ENCODE results near the gene OR8B8.
A peak's percentile ranks its signal among the peaks of the same experiment; 100 is the strongest.

The OR8B8 gene

GRCh38 chr11:124445646-124446150 is at the start of gene OR8B8:
Gene OR8B8, minus strand, starts transcription at chr11:124445696. Its CDS starts 4,611 bp downstream, at chr11:124441085.
- Mint-ChIP-seq H3K4me1 (no peaks in the 10 kb centered on the region), H3K4me3 (no peak within 1 kb of the TSS), H3K27me3 (peaks cover 4% of the 10 kb centered on the region), H3K36me3 (ENCODE audit: low read depth) (no peaks in the 10 kb centered on the region), H3K27ac (no peak within 1 kb of the TSS), H3K9me3 (no peaks in the 10 kb centered on the region)
- no peak for ATAC-seq
- DNase-seq: no peak

GRCh38 chr11:124493016-124493655 is 47.6 kb upstream of the OR8B8 start:
- DNase-seq (no peak), ATAC-seq (no peak)
- Mint-ChIP-seq H3K4me3 (no peak overlapping the region), H3K36me3 (ENCODE audit: low read depth) (no peaks in the 10 kb centered on the region), H3K4me1 (no peaks in the 10 kb centered on the region), H3K9me3 (peaks cover 4% of the 10 kb centered on the region), H3K27me3 (peaks cover 3% of the 10 kb centered on the region), H3K27ac (no peak overlapping the region)

DNA sequence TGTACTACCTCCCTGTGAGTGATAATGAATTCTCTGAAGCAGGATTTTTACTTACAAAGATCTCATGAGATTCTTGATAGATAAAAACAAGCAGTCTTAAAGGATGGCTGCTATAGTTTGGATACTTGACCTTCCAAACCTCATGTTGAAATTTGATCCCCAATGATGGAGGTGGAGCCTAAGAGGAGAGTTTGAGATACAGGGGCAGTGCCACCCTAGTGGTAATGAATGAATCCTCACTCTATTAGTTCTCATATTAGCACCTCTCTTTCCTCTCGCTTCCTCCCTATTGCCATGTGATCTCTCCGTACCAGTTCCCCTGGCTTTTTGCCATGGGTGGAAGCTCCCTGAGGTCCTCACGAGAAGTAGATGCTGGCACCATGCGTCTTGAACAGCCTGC is 37.9 kb upstream of the OR8B8 start:
- Mint-ChIP-seq H3K4me3 (no peak overlapping the region), H3K9me3 (peaks cover 5% of the 10 kb centered on the region), H3K27me3 (peaks cover 33% of the 10 kb centered on the region), H3K36me3 (ENCODE audit: low read depth) (no peaks in the 10 kb centered on the region), H3K4me1 (peaks cover 9% of the 10 kb centered on the region), H3K27ac (no peak overlapping the region)
- no peak for DNase-seq
- ATAC-seq: no peak

- ATAC-seq (no peak), DNase-seq (no peak)
- Mint-ChIP-seq H3K9me3 (peaks cover 5% of the 10 kb centered on the region), H3K27ac (no peak overlapping the region), H3K4me1 (peaks cover 9% of the 10 kb centered on the region), H3K27me3 (peaks cover 33% of the 10 kb centered on the region), H3K36me3 (ENCODE audit: low read depth) (no peaks in the 10 kb centered on the region), H3K4me3 (no peak overlapping the region)
Measured at GRCh38 chr11:124482362-124483147, 37.1 kb upstream of the OR8B8 start.

GRCh38 chr11:124481365-124482323 is 36.1 kb upstream of the OR8B8 start:
- Mint-ChIP-seq H3K27me3 (peaks cover 30% of the 10 kb centered on the region), H3K27ac (no peak overlapping the region), H3K4me1 (peaks cover 9% of the 10 kb centered on the region), H3K4me3 (peak overlapping the region; percentile 44), H3K36me3 (ENCODE audit: low read depth) (no peaks in the 10 kb centered on the region), H3K9me3 (peaks cover under 1% of the 10 kb centered on the region)
- DNase-seq: no peak
- peak; percentile 49 for ATAC-seq

DNA sequence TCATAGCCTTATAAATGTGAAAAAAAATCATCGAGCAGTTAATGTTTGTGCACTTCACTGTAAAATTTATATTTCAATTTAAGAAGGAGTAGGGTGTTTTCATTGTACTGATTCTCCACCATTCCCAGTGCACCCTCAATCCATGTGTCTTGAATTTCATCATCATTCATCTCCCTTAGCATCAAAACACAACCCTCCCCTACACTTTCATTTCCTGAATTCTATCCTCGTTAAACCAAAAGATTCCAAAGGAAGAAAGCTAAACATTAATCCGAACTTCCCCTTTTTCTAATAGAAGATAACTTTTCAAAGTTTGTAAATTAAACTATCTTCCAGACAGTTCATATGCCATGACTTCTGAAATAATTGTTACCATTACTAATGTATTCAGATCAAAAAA is 34.1 kb upstream of the OR8B8 start:
- H3K4me3 Mint-ChIP-seq: no peak overlapping the region
- ATAC-seq (no peak), DNase-seq (no peak)
- no peak overlapping the region for H3K27ac Mint-ChIP-seq
- H3K4me1 Mint-ChIP-seq: peaks cover 9% of the 10 kb centered on the region
- no peaks in the 10 kb centered on the region for H3K9me3 Mint-ChIP-seq
- peaks cover 31% of the 10 kb centered on the region for H3K27me3 Mint-ChIP-seq
- no peaks in the 10 kb centered on the region for H3K36me3 Mint-ChIP-seq (ENCODE audit: low read depth)

- Mint-ChIP-seq H3K9me3 (no peaks in the 10 kb centered on the region), H3K27me3 (peaks cover 7% of the 10 kb centered on the region), H3K4me1 (no peaks in the 10 kb centered on the region), H3K36me3 (ENCODE audit: low read depth) (no peaks in the 10 kb centered on the region), H3K27ac (no peak overlapping the region), H3K4me3 (no peak overlapping the region)
- DNase-seq: no peak
- no peak for ATAC-seq
Measured at GRCh38 chr11:124475265-124475664, 29.8 kb upstream of the OR8B8 start.

GRCh38 chr11:124474779-124475178 is 29.3 kb upstream of the OR8B8 start:
- Mint-ChIP-seq H3K4me3 (no peak overlapping the region), H3K27me3 (peaks cover 7% of the 10 kb centered on the region), H3K9me3 (no peaks in the 10 kb centered on the region), H3K36me3 (ENCODE audit: low read depth) (no peaks in the 10 kb centered on the region), H3K27ac (no peak overlapping the region), H3K4me1 (no peaks in the 10 kb centered on the region)
- no peak for ATAC-seq
- DNase-seq: no peak

DNA sequence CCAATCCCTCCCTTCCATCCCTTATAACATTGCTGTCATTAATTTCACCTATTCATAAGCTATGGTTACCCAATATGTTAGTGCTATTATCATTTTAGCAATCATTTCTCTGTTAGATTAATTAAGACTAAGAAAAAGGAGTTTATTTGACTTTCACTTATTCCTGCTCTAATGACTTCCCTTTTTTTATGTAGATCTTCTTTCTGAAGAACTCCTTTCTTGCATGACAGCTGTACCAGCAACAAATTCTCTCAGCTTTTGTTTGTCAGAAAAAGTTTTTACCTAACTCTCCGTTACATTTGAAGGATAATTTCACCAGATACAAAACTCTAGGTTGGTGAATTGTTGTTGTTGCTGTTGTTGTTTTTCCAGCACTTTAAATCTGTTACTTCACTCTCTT is 28.6 kb upstream of the OR8B8 start:
- DNase-seq (no peak), ATAC-seq (no peak)
- Mint-ChIP-seq H3K27me3 (peaks cover 7% of the 10 kb centered on the region), H3K9me3 (no peaks in the 10 kb centered on the region), H3K4me3 (no peak overlapping the region), H3K36me3 (ENCODE audit: low read depth) (no peaks in the 10 kb centered on the region), H3K27ac (no peak overlapping the region), H3K4me1 (no peaks in the 10 kb centered on the region)

DNA sequence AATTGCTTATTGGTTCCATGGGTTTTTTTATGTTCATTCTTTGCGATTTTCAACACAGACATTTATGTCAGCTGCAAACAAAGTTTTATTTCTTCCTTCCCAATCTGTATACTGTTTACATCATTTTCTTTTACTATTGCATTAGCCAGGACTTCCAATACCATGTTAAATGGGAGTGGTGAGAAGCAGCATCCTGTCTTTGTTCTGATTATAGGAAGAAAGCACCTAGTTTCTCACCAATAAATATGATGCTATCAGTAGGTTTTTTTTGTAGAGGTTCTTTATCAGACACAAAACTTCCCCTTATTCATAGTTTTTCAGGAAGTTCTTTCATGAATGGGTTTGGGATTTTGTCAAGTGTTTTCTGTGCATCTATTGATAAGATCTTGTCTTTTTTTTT is 28.0 kb upstream of the OR8B8 start:
- peaks cover 7% of the 10 kb centered on the region for H3K27me3 Mint-ChIP-seq
- no peaks in the 10 kb centered on the region for H3K36me3 Mint-ChIP-seq (ENCODE audit: low read depth)
- H3K27ac Mint-ChIP-seq: no peak overlapping the region
- H3K9me3 Mint-ChIP-seq: no peaks in the 10 kb centered on the region
- no peaks in the 10 kb centered on the region for H3K4me1 Mint-ChIP-seq
- no peak for ATAC-seq
- DNase-seq: no peak
- no peak overlapping the region for H3K4me3 Mint-ChIP-seq

- H3K9me3 Mint-ChIP-seq: no peaks in the 10 kb centered on the region
- DNase-seq (no peak), ATAC-seq (no peak)
- H3K27me3 Mint-ChIP-seq: peaks cover 5% of the 10 kb centered on the region
- no peak overlapping the region for H3K4me3 Mint-ChIP-seq
- H3K36me3 Mint-ChIP-seq (ENCODE audit: low read depth): no peaks in the 10 kb centered on the region
- H3K27ac Mint-ChIP-seq: no peak overlapping the region
- no peaks in the 10 kb centered on the region for H3K4me1 Mint-ChIP-seq
Measured at GRCh38 chr11:124470561-124471227, 25.2 kb upstream of the OR8B8 start.

DNA sequence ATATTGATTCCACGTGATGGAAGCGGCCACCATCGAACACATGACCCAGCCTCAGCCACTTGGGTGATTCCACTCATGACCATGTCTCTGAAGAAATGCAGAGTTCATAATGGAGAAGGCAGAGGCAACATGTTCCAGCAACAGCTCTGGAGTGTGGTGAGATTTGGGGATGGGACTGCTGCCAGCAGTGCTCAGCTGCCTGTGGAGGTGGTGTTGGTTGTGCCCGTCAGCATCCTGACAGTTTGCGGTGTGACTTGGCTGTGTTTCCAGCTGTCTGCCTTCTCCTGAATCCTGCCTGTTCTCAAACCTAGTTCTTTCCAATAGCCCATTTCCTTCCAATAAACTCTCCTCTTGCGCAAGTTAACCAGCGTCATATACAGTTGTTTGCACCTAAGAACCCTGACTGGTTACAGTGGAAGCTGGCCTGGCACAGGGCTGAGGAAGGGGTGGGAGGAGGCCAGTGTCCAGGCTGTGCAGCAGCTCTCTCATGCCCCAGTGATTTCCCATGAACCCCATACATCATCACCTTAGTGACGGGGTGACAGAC is 22.0 kb upstream of the OR8B8 start:
- Mint-ChIP-seq H3K27me3 (peaks cover 5% of the 10 kb centered on the region), H3K9me3 (no peaks in the 10 kb centered on the region), H3K36me3 (ENCODE audit: low read depth) (no peaks in the 10 kb centered on the region), H3K4me1 (no peaks in the 10 kb centered on the region), H3K4me3 (no peak overlapping the region), H3K27ac (no peak overlapping the region)
- ATAC-seq (no peak), DNase-seq (no peak)

GRCh38 chr11:124465368-124465767 is 19.9 kb upstream of the OR8B8 start:
- no peak for DNase-seq
- H3K27me3 Mint-ChIP-seq: peaks cover 5% of the 10 kb centered on the region
- no peaks in the 10 kb centered on the region for H3K36me3 Mint-ChIP-seq (ENCODE audit: low read depth)
- H3K9me3 Mint-ChIP-seq: no peaks in the 10 kb centered on the region
- H3K27ac Mint-ChIP-seq: no peak overlapping the region
- H3K4me3 Mint-ChIP-seq: no peak overlapping the region
- ATAC-seq: no peak
- no peaks in the 10 kb centered on the region for H3K4me1 Mint-ChIP-seq

- H3K4me1 Mint-ChIP-seq: no peaks in the 10 kb centered on the region
- no peak for ATAC-seq
- no peaks in the 10 kb centered on the region for H3K36me3 Mint-ChIP-seq (ENCODE audit: low read depth)
- H3K27me3 Mint-ChIP-seq: peaks cover 5% of the 10 kb centered on the region
- no peak overlapping the region for H3K27ac Mint-ChIP-seq
- H3K4me3 Mint-ChIP-seq: no peak overlapping the region
- no peaks in the 10 kb centered on the region for H3K9me3 Mint-ChIP-seq
- no peak for DNase-seq
Measured at GRCh38 chr11:124463990-124464389, 18.5 kb upstream of the OR8B8 start.

All from activated naive CD8-positive, alpha-beta T cell treated with anti-CD3 and anti-CD28 coated beads, Interleukin-2, amount 50 U/mL, for 24 hours (primary cell).